Measurements from ENCODE around the gene CCR5AS.

The CCR5AS gene

DNA sequence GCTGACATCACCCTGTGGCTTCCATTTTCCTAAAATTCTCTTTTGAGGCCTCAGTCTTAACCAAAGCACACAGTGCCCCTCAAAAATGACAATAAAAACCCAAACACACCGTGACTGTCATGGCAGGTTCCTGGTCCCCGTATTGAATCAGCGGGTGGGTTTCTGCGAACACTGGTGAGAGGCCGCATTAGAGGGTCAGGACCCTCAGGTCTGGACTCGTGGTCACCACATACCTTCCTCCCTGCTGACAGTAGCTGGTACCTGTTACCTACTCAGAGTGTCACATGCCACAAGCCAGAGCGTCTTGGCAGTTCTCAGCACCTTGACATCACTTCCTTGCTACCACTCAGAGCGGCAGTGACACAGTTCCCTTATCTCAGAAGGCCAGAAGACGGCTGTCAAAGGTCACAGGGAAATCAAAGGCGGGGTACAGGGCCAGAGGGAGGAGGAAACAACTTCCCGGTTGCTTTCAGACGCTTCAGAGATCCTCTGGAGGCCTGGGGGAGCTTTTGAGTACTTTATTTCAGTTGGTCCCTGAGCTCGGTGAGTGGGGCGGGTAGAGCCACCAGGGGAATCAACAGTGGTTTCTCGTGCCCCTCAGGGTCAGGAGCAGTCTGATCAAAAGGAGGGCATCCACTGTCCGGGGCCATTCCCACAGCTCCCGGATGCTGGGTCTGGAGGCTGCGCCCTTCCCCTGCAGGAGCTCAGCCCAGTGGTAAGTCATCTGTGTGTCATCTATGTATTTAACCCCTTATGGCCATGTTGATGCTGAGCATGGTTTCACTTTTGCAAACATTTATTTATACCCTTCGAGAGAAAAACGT is at the start of gene CCR5AS, which contains the start of gene CCRL2:
Gene CCR5AS (minus strand): TSS at position 279 of the 824 bp plus-strand sequence.
Gene CCRL2 (plus strand): TSS at position 472 of the 824 bp plus-strand sequence. CDS start 821 bp downstream, outside the sequence.
- peak; percentile 61 for DNase-seq (ENCODE audit: low spot score)
- TF ChIP-seq, protein P1, sequence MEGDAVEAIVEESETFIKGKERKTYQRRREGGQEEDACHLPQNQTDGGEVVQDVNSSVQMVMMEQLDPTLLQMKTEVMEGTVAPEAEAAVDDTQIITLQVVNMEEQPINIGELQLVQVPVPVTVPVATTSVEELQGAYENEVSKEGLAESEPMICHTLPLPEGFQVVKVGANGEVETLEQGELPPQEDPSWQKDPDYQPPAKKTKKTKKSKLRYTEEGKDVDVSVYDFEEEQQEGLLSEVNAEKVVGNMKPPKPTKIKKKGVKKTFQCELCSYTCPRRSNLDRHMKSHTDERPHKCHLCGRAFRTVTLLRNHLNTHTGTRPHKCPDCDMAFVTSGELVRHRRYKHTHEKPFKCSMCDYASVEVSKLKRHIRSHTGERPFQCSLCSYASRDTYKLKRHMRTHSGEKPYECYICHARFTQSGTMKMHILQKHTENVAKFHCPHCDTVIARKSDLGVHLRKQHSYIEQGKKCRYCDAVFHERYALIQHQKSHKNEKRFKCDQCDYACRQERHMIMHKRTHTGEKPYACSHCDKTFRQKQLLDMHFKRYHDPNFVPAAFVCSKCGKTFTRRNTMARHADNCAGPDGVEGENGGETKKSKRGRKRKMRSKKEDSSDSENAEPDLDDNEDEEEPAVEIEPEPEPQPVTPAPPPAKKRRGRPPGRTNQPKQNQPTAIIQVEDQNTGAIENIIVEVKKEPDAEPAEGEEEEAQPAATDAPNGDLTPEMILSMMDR (IDR thresholded peaks at IDR 0.05; ENCODE audit: extremely low read depth, missing control alignments) = no peak

DNA sequence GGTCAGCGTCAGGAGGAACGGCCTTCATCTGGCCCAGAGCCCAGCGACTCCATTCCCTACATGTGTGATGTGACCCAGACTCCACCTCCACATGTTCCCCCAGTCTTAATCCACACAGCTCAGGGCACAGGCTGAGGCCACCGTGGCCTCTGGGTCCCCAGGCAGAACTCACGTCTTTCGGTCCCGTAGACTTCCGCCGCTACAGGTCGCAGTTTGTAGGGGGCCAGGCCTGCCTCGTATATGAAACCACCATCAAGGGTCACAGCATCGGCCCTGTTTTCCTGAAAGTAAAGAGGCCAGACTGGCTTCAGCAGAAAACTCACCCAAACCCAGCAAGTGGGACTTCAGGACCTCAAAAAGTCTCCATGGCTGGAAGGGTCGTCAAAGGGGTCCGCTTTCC is 49.3 kb upstream of the CCR5AS start:
- no peak for DNase-seq (ENCODE audit: low spot score)
- TF ChIP-seq, protein P1 (IDR thresholded peaks at IDR 0.05; ENCODE audit: extremely low read depth, missing control alignments) = no peak

DNA sequence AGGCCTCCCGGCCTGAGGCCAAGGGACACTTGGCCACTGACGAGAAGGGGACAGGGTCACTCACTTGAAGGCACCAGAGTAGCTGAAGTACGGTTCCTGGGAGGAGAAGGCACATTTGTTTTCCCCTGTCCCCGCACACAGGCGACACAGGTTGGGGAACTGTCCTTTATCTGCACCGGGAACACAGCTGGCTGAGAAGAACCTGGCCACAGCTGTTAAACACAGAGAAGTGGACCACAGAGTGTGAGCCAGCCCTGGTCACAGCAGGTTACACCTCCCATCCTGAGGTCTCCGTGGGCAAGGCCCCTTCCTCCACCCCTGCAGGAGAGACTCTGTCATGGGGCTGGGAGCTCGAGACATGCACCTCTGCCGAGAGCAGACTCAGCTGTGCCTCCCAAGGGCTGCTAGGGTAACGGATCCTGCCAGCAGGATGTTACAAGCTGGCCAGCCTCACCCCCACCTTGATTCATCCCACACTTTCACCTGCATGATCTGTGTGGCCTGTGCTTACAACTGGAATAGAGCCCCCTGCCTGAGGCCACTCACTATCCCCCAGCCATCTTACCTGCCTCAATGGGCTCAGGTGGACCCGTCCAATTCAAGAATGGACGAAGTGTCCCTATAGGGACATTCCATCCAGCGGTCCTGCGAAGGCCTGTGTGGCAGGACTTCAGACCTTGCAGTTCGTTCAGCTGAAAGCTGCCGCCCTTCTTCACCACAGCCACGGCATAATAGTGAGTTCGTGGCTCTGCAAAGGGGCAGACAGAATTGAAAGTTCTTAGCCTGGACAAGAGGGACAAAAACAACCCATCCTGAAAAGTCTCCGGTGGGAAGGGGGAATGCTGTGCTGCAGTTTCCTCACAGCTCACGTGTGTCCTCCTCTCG is 48.6 kb upstream of the CCR5AS start:
- TF ChIP-seq, protein P1 (IDR thresholded peaks at IDR 0.05; ENCODE audit: extremely low read depth, missing control alignments) = no peak
- no peak for DNase-seq (ENCODE audit: low spot score)

DNA sequence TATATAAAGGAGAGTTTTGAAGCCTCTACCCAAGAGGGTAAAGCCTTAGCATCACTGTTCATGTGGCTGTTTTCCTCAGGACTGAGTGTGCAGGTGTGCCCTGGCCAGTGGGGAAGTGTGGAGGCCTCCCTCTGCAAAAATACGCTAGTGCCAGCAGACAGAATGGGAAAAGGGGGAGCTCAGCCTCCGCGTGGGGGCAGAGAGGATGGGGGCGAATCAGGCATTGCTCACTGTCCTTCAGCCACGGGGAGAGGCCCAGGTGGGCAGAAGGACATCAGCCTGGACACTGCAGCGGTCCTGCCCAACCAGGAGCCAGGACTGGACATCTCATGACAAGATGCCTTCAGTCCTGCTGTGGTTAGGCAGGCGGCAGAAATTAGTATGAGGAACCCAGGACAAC is 47.7 kb upstream of the CCR5AS start:
- TF ChIP-seq, protein P1 (IDR thresholded peaks at IDR 0.05; ENCODE audit: extremely low read depth, missing control alignments) = no peak
- DNase-seq (ENCODE audit: low spot score) = no peak

DNA sequence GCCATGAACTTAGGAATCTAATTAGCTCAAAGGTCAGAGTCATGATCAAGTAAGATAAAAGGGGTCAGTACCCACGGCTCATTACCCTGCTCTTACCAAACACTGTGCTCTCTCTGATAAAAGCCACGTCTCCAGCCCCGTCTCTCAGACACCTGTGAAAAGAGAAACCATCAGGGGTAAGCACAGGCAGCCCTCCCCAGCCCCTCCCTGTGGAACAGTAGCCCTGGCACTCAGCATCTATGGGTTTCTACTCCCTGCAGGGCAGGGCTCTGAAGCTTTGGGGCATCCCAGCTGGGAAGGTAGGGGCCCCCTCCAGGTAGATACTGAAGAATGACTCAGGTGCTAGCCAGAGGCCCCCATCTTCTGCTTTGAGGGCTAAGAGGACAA is 47.3 kb upstream of the CCR5AS start:
- TF ChIP-seq, protein P1 (IDR thresholded peaks at IDR 0.05; ENCODE audit: extremely low read depth, missing control alignments) = no peak
- no peak for DNase-seq (ENCODE audit: low spot score)

DNA sequence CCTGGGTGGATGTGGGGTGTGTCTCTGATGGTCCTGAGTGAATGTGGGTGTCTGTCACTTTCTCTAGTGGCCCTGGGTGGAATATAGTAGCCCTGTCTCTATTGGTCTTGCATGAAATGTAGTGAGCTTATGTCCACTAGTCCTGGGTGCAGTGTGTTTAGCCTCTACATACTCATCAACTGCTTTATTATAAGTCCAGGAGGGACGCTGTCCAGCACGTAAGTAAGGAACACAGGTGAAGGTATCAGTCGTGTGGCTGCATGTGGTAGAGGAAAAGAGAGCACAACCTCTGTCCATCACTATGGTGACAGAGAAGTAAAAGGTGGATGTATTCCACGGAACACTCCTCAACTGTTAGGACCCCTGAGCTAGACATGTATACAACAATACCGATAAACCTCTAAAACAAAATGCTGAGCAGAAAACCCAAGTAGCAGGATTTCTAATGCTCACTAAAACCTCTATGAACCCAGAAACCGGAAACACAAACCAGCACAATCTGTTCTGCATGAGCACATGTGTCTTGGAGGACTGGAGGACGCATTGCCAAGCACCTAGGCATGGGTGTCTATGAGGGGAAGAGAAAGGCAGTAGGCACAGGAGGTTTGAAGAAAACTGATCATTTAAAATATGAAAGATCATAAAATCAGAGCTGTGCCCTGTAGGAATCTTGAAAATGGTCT is 46.8 kb upstream of the CCR5AS start:
- TF ChIP-seq, protein P1 (IDR thresholded peaks at IDR 0.05; ENCODE audit: extremely low read depth, missing control alignments) = no peak
- no peak for DNase-seq (ENCODE audit: low spot score)
